SK-N-MC (cell line): Measurements from ENCODE around the gene GAL3ST1.

Experiments
- DNase-seq: peaks from one replicate; pipeline ENCODE4 v3.0.0-alpha.2; 2011; ENCODE audit warnings: low read depth, low spot score
- H3K27ac ChIP-seq: fragments of 200-600 bp; sonication (generic); 2 replicates; pipeline ENCODE4 v1.5.1; 2016; ENCODE audit warnings: mixed run types
- H3K36me3 ChIP-seq: fragments of 200-600 bp; sonication (generic); 2 replicates; pipeline ENCODE4 v1.6.1; 2017; ENCODE audit warnings: antibody characterized with exemption, low read length, mixed read lengths; ENCODE audit not compliant: insufficient read depth
- H3K4me3 ChIP-seq: fragments of 200-600 bp; sonication (generic); 2 replicates; pipeline ENCODE4 v1.5.1; 2016
- H3K9ac ChIP-seq: fragments of 200-600 bp; sonication (generic); 2 replicates; pipeline ENCODE4 v1.8.0; 2017; ENCODE audit warnings: mixed run types, mixed read lengths; ENCODE audit not compliant: insufficient read length
- H3K9me3 ChIP-seq: fragments of 200-600 bp; sonication (generic); 2 replicates; pipeline ENCODE4 v1.6.1; 2017; ENCODE audit warnings: low read depth, mild to moderate bottlenecking, antibody characterized with exemption, low read length, moderate library complexity, mixed read lengths
- EZH2 ChIP-seq: fragments of 200-600 bp; sonication (generic); IDR thresholded peaks from one replicate; pipeline ENCODE4 v1.6.1; 2017; ENCODE audit warnings: antibody characterized with exemption
- FOXP2 ChIP-seq: optimal IDR thresholded peaks from 2 replicates; pipeline ENCODE3; 2011; ENCODE audit warnings: mild to moderate bottlenecking, moderate library complexity; ENCODE audit not compliant: insufficient read depth; ENCODE audit errors: extremely low read length, control extremely low read depth
- POLR2AphosphoS5 ChIP-seq: IDR thresholded peaks from 2 replicates; pipeline ENCODE4 v1.6.1; 2012; ENCODE audit warnings: mild to moderate bottlenecking, low read depth, low read length, borderline replicate concordance

The GAL3ST1 gene

DNA sequence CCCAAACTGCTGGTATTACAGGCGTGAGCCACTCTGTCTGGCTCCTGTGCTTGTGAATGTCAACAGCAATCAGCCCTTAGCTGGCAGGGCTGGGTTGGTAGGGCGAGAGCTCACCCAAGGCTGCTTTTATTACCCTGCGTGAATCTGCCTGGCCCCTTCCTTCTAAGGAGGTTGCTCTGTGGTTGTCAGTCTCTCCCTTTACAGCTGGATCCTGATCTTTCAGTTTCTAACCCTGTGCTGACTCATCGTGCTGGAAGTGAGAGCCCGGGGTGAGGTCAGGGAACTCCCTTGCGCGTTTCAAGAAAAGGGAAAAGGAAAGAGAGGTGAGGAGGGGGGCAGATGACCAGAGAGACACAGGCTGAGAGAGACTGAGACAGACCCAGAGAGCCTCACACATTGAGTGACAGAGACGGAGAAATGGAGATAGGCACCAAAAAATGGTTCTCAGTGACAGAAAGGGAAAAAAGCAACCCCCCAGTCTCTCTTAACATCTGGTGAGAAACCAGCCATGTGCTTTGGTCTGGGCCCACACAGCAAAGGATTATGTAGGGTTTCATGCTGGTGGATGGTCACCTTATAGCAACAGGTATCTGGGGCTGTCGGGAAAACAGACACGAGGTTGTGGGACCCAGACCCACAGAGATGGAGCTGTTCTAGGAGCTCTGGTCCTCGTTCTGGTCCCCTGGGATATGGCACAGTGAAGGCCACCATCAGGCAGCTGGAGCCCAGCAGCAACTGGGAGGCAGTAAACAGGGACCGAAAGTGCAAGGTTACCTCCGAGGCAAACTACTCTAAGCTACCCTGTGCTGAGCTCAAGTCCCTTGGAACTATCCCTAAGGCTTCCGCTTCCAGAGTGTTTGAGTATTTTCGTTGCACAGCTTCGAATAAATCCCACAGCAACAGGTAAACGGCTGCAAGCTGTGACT lies 35.1 kb upstream of the GAL3ST1 start:
- no peaks in the 10 kb centered on the region for H3K9me3 ChIP-seq
- no peak overlapping the region for H3K4me3 ChIP-seq
- H3K27ac ChIP-seq, result no peak overlapping the region
- no peak overlapping the region for H3K9ac ChIP-seq
- no peak for DNase-seq
- no peak for TF ChIP-seq POLR2AphosphoS5
- TF ChIP-seq FOXP2, result no peak
- no peak for TF ChIP-seq EZH2
- H3K36me3 ChIP-seq, result no peaks in the 10 kb centered on the region

DNA sequence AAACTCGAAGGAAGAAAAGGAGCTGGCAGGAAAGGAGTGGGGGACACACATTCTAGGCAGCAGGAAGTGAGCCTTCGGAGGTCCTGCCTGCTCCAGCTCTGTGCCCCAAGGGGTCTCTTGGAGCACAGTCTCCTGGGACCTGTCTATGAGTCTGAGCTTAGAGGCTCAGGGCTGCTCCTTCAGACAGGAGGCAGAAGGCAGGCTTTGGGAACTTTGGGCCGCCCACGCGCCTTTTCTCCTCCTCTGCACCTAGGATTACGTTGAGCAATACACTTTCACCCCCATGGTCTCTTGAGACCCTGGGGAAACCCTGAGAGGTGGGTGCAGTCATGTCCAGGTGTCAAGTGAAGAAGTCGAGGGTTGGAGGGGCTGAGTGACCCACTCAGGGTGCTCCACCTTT lies 33.5 kb upstream of the GAL3ST1 start:
- no peak for DNase-seq
- Histone ChIP-seq H3K27ac (no peak overlapping the region), H3K9ac (no peak overlapping the region), H3K36me3 (no peaks in the 10 kb centered on the region), H3K4me3 (no peak overlapping the region), H3K9me3 (no peaks in the 10 kb centered on the region)
- no peak for TF ChIP-seq EZH2
- no peak for TF ChIP-seq POLR2AphosphoS5
- TF ChIP-seq FOXP2, result no peak

DNA sequence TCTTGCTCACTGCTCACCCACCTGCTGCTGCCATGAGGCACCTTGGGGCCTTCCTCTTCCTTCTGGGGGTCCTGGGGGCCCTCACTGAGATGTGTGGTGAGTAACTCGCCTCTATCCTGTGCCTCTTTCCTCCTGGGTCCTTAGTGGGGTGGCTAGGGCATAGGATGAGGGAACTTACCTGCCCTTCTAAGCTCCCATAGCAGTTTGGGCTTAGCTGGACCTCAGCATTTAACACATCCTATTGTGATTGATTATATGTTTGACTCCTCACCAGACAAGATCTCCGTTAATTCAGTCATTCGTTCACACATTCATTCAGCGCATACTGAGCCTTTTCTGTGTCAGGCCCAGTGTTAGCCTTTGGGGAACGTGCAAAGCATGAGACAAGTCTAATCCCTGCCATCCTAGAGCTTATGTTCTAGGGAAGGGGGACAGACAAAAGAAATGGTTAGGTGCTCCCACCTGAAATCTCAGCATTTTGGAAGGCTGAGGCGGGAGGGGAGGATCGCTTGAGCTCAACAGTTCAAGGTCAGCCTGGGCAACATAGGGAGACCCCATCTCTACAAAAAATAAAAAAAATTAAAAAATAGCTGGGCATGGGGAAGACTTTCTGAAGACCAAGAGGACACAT lies 33.0 kb upstream of the GAL3ST1 start:
- H3K27ac ChIP-seq, result no peak overlapping the region
- TF ChIP-seq FOXP2, result no peak
- no peak overlapping the region for H3K9ac ChIP-seq
- DNase-seq, result no peak
- H3K9me3 ChIP-seq, result no peaks in the 10 kb centered on the region
- no peaks in the 10 kb centered on the region for H3K36me3 ChIP-seq
- H3K4me3 ChIP-seq, result no peak overlapping the region

DNA sequence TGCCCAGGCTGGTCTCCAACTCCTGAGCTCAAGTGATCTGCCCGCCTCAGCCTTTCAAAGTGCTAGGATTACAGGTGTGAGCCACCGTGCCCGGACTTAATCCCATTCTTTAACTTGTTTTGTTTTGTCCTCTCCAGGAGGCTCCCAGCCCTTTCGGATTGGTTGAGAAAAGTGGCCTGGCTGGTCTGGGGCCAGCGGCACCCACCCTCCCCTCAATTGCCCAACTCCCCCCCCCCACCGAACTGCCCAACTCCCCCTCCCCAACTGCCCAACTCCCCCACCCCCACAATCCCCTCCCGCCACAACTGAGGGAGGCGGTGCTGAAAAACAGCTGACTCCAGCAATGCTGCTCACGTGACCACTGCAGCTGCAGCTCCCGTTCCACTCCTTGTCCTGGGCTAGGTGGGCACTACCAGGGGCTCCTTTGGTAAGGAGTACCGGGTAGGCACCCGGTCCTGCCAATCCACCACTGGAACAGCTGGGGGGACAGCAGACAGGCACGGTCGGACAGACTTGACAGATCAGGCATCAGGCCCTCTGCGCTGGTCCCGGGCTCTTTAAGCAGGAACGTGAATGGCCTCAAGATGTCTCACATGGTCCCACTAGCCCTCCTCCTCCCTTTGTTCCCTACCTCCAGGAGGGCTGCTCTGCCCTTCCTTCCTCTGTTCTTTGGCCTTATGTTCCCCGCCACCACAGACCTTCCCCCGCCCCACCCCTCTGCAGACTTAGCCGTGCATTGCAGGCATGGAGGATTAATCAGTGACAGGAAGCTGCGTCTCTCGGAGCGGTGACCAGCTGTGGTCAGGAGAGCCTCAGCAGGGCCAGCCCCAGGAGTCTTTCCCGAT lies 32.2 kb upstream of the GAL3ST1 start, which contains the start of gene TCN2:
Gene TCN2, plus strand, starts transcription at position 720 of the 845 bp plus-strand sequence. CDS start 158 bp downstream, outside the sequence.
- TF ChIP-seq POLR2AphosphoS5 (no peak), FOXP2 (no peak), EZH2 (no peak)
- Histone ChIP-seq H3K9me3 (no peaks in the 10 kb centered on the region), H3K4me3 (no peak within 1 kb of the TSS), H3K9ac (no peak within 1 kb of the TSS), H3K36me3 (no peaks in the 10 kb centered on the region), H3K27ac (no peak within 1 kb of the TSS)
- DNase-seq, result no peak

DNA sequence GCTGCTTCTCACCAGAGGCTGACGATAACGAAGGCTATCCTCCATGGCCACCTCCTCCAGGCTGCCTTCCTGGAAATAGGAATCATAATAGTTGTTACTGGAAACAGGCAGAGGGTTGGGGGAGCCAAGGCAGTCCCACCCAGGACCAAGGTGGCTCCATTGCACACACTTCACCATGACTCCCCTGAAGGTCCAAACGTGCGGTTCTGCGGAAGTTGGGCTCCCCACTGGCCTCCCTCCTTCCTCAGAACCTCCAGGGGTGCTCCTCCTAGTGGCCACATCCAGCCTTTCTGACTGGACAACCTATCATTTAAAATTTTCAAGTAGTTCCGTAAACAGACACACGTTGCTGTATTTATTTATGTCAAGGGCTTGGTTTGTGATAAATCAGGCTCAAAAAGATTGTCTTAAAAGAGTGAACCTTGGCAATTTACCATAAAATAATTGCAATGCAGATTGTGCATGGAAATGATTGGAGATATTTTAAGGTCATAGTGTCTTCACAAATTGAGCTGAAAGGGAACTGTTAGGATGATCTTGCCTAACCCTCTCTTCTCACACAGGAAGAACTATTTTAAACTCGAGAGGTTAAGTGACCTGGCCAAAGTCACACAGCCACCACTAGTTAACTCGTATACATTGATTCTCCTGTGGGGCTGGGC lies 31.1 kb upstream of the GAL3ST1 start:
- Histone ChIP-seq H3K9me3 (no peaks in the 10 kb centered on the region), H3K9ac (no peak overlapping the region), H3K27ac (no peak overlapping the region), H3K36me3 (no peaks in the 10 kb centered on the region), H3K4me3 (no peak overlapping the region)
- no peak for DNase-seq
- TF ChIP-seq FOXP2, result no peak
- no peak for TF ChIP-seq POLR2AphosphoS5
- no peak for TF ChIP-seq EZH2

DNA sequence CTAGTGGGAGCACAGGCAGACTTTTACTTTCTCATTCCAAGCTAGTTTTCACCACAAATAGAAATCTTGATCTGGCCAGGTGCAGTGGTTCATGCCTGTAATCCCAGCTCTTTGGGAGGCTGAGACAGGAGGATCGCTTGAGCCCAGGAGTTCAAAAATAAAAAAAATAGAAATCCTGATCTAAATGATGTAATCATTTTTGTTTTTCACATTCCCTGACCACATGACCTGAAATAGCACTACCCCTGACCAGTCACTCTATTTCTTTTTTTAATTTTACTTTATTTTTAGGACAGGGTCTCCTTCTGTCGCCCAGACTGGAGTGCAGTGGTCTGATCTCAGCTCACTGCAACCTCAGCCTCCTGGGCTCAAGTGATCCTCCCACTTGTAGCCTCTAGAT lies 30.3 kb upstream of the GAL3ST1 start:
- Histone ChIP-seq H3K9me3 (no peaks in the 10 kb centered on the region), H3K36me3 (no peaks in the 10 kb centered on the region), H3K27ac (no peak overlapping the region), H3K4me3 (no peak overlapping the region), H3K9ac (no peak overlapping the region)
- no peak for DNase-seq
- no peak for TF ChIP-seq POLR2AphosphoS5

DNA sequence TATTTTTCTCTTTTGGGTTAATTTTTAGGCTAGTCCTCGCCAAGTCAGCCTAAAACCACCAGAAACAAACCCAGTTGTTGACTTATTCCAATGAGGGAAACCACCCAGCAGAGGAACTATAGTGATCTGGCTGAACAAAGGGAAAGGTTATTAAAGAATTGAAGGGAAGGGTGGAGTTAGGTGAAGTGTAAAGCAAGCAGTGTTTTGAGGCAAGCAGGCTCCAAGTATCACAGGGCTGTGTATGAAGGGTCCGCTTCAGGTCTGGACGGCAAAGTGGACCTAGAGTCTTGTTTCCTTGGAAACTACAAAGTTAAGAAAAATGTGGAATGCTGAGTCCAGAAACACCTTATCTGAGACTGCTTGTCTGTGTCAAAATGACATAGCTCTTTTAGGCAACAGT lies 29.3 kb upstream of the GAL3ST1 start:
- no peaks in the 10 kb centered on the region for H3K36me3 ChIP-seq
- H3K9ac ChIP-seq, result no peak overlapping the region
- TF ChIP-seq POLR2AphosphoS5 (no peak), EZH2 (no peak), FOXP2 (no peak)
- no peaks in the 10 kb centered on the region for H3K9me3 ChIP-seq
- no peak for DNase-seq
- no peak overlapping the region for H3K27ac ChIP-seq
- H3K4me3 ChIP-seq, result no peak overlapping the region

DNA sequence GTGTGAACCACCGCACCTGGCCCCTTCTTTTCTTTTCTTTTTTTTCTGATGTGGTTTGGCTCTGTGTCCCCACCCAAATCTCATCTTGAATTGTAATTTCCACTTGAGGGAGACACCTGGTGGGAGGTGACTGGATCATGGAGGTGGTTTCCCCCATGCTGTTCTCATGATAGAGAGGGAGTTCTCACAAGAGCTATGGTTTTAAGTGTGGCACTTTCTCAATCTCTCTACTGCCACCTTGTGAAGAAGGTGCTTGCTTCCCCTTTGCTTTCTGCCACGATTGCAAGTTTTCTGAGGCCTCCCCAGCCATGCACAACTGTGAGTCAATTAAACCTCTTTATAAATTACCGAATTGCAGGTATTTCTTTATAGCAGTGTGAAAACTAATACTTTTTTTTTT lies 27.6 kb upstream of the GAL3ST1 start:
- no peak for DNase-seq
- TF ChIP-seq EZH2 (no peak), FOXP2 (no peak), POLR2AphosphoS5 (no peak)
- H3K36me3 ChIP-seq, result no peaks in the 10 kb centered on the region

More for the DNA sequence above, 27.6 kb upstream of the GAL3ST1 start:
- Histone ChIP-seq H3K9me3 (no peaks in the 10 kb centered on the region), H3K27ac (no peak overlapping the region), H3K9ac (no peak overlapping the region), H3K4me3 (no peak overlapping the region)
